ENCODE results near the gene SHQ1.

DNA sequence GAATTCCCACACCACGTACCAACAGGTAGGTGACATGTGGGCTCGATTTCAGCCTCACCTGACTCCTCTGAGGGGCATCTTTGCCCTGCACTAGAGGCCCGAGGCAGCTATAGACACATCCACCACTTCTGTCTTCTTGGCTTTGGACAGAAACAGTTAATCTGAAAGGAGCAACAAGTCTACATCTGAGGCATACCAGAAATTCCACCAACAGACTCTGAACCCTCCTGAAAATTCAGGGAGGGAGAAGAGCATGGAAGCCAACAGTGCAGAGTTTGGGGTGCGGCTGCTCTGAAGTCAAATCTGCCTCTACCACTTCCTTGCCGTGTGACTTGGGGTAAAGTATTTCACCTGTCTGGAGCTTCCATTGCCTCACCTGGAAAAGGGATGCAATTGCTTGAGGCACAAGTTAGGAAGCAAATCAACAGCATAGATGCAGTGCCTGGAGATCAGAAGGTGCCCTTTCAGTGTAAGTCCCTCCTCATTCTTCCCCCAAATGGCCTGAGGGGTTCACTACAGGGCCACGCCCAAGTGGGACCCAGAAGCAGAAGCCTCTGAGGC lies 119.8 kb downstream of the SHQ1 start:
- TF ChIP-seq, protein P1, sequence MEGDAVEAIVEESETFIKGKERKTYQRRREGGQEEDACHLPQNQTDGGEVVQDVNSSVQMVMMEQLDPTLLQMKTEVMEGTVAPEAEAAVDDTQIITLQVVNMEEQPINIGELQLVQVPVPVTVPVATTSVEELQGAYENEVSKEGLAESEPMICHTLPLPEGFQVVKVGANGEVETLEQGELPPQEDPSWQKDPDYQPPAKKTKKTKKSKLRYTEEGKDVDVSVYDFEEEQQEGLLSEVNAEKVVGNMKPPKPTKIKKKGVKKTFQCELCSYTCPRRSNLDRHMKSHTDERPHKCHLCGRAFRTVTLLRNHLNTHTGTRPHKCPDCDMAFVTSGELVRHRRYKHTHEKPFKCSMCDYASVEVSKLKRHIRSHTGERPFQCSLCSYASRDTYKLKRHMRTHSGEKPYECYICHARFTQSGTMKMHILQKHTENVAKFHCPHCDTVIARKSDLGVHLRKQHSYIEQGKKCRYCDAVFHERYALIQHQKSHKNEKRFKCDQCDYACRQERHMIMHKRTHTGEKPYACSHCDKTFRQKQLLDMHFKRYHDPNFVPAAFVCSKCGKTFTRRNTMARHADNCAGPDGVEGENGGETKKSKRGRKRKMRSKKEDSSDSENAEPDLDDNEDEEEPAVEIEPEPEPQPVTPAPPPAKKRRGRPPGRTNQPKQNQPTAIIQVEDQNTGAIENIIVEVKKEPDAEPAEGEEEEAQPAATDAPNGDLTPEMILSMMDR (IDR thresholded peaks at IDR 0.05; ENCODE audit: low read length): no peak
- TF ChIP-seq EZH2 (IDR thresholded peaks at IDR 0.05; ENCODE audit: borderline replicate concordance, low read length): no peak
